ENCODE measurements around the gene MMP21.

Gene MMP21

DNA sequence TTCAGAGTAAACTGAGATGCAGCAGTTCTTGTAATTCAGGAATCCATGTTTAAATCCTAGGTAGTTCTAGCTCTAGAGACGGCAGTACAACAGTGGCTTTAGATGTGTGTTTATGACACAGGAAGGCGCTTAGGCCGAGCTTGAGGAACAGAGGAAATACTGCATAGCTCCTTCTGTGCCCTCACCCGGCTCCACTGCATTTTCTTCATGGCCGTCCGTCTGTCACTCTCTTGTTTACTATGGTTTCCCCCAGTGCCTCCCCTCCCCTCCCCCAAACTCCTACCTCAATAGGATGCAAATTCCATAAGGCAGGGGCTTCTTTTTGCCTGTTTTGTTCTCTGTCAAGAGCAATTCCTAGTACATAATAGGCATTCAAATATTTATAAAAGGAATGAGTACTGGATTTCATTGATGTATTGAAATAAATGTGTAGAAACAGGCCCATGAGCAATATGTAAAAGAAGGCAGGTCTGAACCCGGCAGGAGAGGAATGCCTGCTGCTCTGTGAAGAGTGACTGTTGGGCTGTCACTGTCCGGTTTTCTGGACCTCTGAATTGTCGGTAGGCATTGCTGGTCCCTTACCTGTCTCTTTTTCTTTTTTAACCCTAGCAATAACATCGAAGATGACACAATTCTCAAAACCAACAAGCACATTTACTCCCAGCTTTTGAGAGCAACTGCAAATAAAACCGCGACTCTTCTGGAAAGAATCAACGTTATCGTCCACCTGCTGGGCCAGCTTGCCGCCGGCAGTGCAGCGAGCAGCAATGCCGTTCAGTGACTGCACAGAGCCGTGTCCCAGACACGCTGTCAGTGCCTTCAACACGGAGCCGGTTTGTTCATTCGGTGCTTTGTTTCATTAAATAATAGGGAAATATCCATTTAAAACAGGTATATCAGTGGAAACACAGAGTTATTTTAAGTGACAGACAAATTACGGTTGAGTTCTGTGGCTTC lies 12.7 kb downstream of the MMP21 start:
- DNase-seq, result no peak

DNA sequence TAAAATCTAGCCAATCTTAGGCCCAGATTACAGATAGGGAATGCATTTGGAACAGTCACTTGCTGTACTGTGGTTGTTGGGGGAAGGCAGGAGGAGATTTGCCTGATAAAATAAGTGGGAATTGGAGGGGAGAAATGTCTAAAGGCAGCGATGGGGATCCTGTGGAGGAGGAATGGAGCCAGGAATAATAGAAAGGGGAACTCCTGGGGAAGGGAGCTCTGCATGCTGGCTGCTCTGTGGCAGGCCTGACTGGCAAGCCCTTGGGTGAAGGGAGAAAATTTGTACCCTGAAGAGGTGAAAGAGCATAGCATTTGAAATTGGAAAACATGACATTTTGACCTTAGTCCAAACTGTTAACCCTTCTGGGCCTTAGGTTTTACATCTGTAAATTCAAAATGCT lies 13.7 kb downstream of the MMP21 start:
- no peak for DNase-seq

DNA sequence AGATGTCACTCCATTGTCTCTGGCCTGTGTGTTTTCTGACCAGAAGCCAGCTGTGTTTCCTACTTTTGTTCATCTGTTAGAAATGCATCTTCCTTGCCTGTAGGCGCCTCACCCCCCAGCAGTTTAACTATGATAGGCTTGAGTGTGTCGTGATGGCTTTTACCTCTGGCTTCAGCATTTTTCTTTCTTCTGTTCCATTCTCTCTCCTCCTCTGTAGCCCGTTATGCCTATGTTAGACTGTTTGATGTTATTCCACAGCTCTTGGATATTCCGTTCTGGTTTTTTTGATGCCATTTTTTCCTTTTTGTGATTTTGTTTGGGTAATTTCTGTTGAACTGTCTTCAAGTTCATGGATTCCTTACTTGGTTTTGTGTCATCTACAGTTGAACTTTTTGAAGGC lies 17.9 kb downstream of the MMP21 start:
- no peak for DNase-seq

DNA sequence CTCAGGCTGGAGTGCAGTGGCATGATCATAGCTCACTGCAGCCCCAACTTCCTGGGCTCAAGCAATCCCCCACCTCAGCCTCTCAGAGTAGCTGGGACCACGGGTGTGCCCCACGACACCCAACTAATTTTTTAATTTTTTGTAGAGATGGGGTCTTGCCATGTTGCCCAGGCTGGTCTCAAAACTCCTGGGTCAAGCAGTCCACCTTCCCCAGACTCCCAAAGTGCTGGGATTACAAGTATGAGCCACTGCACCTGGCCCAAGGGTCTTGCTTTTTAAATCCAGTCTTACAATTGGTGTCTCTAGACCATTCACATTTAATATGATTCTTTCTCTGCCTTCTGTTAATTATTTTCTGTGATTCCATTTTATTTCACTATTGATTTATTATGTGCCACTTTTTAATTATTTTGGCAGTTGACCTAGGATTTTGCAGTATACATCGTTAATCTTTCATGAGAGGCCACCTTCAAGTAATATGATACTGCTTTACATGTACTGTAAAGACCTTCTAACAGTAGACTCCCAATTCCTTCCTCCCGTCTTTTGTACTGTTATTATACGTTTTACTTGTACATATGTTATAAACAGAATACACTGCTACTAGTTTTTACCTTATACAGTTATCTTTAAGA lies 18.7 kb downstream of the MMP21 start:
- no peak for DNase-seq

DNA sequence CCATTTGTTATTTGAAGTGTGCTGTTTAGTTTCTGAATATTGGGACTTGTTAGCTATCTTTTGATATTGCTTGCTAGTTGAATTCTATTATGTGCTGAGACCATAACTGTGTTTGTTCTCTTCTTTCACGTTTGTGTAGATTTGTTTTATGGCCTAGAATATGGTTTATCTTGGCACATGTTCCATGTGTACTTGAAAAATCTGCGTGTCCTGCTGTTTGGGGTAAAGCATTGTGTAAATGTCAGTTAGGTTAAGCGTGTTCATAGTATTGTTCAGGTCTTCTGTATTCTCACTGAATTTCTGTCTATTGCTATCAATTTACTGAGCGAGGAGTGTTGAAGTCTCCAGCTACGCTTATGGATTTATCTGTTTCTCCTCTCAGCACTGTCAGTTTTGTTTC lies 19.4 kb downstream of the MMP21 start:
- DNase-seq, result no peak

DNA sequence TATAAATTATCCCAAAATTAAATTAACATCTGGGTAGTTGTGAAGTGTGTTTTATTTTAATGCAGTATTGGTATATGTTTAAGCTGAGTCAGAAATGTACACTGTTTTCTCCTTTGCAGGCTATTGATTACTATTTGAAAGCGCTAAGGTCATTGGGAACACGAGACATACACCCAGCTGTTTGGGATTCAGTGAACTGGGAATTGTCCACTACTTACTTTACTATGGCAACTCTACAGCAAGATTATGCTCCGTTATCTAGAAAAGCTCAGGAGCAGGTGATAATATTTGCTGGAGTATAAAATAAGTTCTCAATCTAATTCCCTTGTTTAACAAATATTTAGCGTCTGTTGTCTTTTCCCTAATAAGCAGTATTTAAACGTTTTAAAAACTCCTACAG lies 28.2 kb downstream of the MMP21 start:
- no peak for DNase-seq

DNA sequence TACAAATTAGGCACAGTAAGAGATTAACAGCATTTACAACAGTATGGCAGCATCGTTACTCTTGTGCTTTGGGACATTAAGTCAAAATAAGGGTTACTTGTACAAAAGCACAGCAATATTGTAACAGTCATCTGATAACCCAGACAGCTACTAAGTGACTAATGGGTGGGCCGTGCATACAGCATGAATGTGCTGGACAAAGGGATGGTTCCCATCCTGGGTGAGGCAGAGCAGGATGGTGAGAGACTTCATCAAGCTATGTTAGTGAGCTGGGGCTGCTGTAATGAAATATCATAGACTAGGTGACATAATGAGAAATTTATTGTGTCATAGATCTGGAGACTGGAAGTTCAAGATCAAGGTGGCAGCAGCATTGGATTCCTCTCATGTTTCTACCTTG lies 30.7 kb downstream of the MMP21 start:
- no peak for DNase-seq

DNA sequence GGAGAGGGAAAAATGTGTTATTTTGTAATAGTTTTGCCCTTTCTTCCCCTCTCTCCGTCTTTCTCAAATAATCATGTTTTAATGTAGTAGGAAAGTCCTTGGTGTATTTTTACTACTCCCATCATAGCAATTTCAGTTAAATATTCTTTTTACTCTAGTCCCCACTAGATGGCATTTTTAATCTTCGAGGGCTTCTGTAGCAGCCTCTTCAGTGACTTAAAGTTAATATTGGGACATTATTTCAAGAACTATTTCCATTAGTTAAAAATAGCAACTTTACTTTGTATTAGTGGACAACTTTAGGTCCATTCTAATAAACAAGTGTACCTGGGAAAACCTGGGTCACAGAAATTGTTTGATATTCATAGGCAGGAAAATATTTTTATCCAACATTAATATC lies 33.2 kb downstream of the MMP21 start:
- DNase-seq, result peak; percentile 49

DNA sequence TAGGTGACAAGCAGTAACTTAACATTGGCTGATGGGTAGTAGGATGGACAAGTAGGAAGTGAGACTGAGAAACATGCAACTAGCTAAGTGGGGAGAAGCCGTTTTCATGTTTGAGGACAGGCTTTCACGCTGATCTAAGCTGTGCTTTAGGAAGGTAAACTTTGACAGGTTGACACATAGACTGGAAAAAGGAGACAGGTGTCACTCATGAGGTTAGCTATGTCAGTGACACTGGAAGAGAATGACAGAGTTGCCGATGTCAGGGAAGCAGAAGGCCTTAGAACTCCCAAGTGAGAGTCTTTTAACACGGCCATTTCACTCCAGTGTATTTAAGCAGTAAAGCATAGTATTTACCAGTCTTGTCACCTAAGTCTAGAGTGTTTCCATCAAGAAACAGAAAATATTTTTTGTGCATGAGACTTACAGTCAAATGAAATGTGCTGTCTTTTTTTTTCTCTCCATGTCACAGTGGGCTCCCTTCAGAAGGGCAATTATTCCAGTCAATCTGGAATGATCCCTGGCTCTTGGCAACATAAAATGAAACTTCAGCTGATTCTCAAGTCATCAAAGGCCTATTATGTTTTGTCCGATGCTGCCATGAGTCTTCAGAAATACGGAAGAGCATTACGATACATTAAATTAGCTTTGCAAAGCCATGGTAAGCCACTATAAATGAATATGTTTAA lies 35.5 kb downstream of the MMP21 start:
- no peak for DNase-seq

DNA sequence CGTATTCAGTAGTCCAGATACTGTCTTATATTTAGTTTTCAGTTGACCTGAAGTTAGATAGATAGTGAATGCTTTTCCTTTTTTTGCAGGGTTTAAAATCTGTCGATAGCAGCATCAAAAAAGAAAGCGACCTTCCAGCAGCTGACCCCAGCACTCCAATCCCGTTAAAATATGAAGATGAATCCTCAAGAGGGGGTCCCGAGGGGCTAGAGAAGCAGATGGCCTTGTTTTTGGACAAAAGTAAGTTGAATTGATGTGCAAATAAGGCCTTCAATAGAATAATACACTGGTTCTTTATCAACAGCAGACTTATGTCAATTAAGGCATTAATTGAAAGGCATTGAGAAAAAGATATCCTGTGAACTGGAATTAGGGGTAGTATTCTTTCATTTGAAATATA lies 37.4 kb downstream of the MMP21 start:
- DNase-seq, result no peak

DNA sequence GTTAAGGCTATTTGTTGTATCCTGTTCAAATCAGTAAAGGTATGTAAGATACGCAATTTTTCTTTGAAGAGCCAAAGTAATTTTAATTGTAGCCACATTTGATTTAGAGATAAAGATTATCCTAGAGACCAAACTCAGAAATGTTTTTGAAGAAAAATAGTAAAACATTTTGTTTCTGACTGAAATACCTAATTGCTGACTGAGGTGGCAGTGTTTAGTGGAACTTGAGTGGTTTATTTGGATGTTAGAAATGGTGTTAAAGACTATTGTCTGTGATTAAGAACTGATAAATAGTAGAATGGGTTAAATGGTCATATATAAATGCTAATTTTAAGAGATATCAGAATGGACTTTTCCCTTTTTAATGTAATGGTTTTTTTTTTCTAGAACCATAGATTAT lies 40.8 kb downstream of the MMP21 start:
- peak; percentile 24 for DNase-seq

DNA sequence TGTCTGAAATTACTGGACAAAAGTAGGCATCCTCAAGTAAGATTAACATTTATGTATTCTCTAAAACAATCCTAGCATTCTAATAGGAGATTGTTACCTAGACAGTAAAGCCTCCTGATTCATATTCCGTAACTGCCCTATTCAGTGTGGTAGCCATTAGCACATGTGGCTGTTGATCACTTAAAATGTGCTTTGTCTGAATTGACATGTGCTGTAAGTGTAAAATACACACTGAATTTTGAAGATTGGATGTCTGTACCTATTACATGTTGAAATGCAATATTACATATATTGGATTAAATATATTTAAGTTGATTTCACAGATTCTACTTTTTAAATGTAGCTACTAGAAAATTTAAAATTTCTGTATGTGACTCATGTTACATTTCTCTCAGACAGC lies 41.5 kb downstream of the MMP21 start:
- no peak for DNase-seq

DNA sequence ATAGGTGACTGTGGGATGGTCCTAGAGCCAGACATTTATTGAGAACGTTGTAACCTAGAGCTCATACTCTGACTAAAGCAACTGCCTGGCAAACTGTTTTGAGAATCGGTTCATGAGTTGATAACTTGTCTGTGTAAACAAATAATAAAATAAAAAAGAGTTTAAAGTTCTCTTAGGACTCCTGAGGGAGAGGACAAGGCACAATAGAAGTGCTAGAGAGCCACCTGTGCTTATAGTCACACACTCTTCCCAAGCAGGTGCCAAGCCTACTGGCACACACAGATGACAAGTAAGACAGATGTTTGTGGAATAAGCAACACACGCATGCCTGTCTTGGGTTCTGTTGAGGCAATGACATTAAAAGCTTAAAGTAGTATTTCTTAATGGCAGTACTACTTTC lies 48.2 kb downstream of the MMP21 start:
- no peak for DNase-seq

DNA sequence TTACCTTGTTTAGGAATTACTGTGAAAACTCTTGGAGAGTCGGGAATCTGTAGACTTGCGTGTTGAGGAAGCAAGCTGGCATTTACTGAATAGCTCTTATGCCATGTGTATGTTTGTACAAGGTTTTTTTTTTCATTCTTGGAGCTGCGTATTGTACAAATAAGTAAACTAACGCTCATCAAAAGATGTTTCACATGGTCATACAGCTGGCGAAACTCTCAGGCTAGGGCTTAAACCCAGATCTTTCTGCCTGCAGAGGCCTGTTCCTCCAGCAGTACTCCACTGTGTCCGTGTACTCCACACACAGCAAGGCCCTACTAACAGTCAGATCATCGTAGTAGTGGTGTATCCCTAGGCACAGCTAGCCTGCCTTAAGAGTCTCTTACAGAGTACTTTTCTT lies 48.7 kb downstream of the MMP21 start:
- DNase-seq, result no peak

DNA sequence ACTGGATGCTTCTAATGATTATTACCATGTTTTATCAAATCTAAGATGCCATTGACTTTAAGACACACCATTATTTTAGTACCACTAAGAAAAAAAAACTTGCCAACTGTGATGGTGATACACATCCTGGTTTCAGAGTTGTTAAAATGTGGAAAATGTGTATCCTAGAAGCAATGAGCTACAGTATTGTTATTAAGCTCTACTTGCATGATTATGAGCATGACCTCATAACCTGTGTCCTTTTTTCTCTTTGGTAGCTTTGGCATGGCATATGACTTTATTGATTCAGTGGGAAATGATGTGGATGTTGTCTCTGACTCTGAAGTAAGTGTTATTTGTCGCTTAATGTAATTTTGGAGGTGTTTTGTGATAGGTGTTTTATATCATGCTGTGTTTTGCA lies 52.8 kb downstream of the MMP21 start:
- no peak for DNase-seq

DNA sequence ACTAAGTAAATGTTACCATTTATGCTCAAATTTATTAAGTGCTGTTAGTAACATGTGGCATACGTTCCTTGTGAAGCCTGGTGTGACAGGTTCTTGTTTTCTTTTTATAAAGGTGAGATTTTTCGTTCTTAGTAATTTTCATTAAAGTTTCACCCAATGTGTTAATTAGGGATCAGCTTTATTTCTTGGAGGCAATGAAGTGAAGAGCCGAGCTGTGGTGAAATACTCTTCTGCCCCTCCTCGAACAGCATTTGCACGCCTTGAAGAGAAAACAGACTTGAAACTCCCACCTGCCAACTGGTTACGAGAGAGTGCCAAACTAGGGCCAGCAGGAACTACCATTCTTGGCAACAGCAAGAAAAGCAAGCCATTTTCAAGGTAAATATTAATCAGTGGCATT lies 54.6 kb downstream of the MMP21 start:
- no peak for DNase-seq

DNA sequence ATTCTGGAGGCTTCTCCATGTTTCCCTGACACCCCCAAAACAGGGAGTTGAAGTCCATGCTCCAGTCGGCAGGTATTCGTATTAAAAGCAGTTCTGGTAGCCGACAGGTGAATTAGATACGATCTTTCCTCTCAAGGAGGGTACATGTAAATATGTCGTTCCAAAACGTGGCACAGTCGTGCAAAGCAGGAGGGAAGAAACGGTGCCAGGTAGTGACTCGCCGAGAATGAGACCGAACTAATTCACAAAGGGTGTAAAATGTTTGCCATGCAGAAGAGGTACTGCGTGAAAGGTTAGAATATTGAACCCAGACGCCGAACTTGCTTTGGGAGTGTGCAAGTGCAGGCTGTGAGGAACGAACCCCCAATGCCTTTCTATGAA lies 55.6 kb downstream of the MMP21 start:
- peak; percentile 29 for DNase-seq

DNA sequence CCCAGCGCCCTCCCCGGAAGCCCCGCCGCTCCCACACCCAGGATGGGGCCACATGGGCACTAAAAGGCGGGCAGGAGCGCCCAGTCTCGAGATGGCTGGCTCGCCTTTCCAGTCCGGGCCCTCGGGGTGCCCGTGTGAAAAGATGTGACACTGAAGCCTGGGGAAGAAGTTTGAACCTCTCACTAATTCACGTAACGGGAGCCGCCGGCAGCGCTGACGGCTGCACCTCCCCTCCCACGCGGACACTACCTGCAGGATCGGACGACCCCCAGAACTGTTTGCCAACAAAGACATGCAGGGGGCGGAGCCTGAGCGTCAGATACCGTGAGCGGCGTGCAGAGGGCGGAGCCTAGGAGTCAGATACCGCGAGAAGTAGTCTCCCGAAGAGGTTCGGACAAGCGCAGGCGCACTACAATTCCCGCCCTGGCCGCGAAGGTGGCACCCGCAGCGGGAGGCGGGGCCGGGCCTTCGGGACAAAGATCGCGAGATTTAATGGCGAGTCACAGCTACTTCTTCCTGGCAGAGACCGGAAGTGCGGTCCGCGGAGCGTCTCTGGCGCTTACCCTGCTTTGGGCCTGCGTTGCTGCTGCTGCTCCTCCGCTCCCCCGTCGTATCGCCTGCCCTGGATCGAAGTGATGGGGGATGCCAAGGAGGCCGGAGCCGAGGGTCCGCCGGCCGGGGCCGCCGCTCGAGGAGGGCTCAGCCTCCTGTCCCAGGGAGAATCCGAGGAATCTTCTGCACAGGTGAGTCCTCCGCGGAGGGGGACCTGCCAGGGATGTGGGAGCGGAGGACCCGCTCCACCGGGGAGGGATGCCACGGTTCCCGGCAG lies 56.2 kb downstream of the MMP21 start, which contains the start of gene EDRF1:
TSS of gene EDRF1 (plus strand) at position 537 of the 829 bp plus-strand sequence. CDS start at position 636, 99 bp downstream.
- DNase-seq, result peak; percentile 99

Data from hematopoietic multipotent progenitor cell treated with erythropoietin and hydrocortisone succinate and interleukin-3 and kit ligand, for 6 days (in vitro differentiated cells).